T-helper 9 cell (primary cell): ENCODE data around the gene CPB2.

Experiments used
- DNase-seq: peaks from one replicate; pipeline ENCODE4 v3.0.0-alpha.2; 2020
- total RNA-seq, 2 donors: gene quantifications; one replicate each; lab custom pipeline; 2026; lab: John Stamatoyannopoulos, UW

The CPB2 gene
- total RNA-seq, result 0 reads per million in 2 donors

DNA sequence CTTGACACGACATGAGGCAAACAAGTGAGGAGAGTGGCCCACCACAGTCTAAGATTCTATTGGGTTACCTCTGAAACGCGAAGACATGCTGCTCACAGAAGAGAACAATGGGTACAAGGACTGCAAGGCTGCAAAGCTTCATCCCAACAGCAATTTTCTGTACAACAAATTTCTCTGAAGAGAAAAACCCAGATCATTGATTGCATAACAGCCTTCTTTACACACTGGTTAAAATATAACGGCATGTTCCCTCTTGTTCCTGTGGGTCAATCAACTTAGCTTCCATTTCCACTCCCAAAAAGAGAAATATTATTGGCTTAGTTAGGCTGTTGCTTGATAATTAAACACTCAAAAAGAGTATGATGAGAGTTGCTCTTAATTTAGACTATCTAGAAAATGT, at the start of gene CPB2:
TSS of gene CPB2 (minus strand) at position 166 of the 400 bp plus-strand sequence. CDS start at position 142, 24 bp downstream.
- no peak for DNase-seq

DNA sequence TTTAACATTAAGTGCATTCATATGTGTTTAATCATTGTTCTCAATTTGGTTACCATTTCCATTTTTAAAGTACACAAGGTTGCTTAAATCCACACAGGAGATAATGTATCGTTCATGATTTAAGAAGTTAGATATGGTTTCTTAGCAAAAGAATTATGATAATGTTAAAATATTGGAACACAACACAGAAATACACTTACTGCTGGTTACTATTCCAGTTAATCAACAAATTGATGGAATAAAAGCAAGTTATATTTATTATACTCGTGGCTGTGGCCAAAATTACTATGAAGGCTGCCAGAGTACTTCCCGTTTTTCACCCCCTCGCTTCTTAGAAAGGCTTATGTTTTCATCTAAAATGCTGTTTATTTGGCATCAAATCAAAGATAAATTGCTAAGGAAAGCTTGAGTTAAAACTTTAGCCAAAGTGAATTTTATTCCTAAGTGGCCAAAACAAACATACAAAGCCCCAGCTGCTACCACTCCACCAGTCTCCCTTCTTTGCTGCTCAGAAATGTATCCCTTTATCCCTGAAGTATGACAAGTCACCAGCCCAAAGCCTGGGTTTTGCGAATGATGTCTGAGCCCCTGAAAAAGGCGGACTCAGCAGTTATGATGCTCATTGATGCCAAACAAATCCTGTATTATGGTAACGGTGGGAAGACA, 49.4 kb upstream of the CPB2 start:
- DNase-seq, result no peak

GRCh38 chr13:46152627-46153328, 47.9 kb upstream of the CPB2 start:
- no peak for DNase-seq

DNA sequence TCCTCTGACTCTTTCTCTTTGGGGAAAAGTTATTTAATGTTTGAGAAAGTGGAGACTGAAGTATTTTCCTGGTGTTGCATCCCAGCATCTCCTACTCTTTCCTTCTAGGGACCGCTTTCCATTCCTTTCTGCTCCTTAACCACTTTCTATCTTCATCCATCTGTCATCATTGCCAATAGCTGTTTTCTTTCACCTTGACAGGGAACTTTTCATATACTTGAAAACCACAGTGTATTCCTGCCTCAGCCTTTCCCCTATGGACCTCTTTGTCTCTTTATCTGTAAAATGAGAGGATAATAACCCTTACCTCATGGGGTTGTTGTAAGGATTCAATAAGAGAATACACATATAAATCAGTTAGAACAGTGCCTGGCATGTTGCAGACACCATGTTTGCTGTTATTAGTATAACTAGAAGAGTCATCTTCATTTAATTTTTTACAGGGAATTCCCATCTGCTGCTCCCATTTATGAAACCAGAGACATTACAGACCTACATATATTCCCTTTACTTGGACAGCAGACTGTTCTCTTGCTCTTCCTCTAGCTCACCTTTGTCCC, 45.4 kb upstream of the CPB2 start:
- DNase-seq, result no peak

DNA sequence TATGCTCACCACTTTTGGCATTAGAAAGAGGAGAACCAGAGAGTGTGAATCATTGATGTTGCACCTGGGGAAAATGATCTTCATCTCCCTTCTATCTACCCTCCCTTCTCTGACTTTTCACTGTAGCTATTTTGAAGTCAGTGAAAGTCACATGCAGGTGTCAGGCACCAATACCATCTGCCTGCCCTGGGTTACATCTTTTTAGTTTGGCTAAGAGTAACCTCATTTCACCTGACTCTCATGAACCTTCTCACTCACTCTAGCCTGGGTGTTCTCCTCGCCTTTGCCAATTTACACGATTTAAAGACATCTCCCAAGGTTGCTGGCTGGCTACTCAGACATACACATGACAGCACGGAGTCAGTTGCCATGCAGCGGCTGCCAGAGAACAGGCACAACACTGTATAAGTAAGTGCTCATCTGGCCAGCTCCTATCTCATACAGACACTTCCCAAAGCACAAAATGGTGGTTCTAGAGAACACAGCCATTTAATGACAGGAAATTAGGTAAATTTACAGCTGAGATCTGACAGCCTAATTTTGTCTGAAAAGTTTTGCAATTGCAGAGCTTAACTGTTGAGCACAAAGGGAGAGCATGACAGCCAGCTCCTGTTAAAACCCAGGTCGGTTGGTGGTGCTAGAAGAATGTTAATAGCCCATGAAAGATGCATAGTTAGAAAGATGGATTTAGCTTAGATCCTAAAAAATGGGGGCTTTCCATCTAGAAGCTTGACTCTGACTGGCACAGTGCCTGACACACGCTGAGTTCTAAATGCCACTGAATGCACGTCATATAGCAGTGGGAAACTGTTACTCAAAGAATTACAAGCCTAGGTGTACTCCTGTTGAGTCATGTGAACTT, 44.7 kb upstream of the CPB2 start:
- DNase-seq, result no peak

- no peak for DNase-seq
These were observed 42.1 kb upstream of the CPB2 start for GRCh38 chr13:46146898-46147297.

DNA sequence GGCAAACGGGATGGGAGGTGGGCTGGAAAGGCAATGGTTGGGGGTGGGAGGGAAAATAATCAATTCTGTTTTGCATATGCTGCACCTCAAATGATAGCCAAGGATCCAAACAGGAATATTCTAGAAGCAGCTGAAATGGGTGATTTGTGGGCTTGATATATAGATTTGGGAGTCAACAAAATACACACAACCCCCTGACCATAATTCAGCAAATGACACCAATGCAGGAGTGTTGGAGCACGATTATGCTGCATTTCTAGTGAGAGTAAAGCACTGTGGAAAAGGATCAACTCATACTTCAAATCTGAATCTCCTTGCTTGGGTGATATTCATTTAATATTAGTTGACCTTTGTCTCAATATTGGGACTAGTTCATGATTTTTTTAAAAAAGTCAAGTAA, 41.1 kb upstream of the CPB2 start:
- no peak for DNase-seq

DNA sequence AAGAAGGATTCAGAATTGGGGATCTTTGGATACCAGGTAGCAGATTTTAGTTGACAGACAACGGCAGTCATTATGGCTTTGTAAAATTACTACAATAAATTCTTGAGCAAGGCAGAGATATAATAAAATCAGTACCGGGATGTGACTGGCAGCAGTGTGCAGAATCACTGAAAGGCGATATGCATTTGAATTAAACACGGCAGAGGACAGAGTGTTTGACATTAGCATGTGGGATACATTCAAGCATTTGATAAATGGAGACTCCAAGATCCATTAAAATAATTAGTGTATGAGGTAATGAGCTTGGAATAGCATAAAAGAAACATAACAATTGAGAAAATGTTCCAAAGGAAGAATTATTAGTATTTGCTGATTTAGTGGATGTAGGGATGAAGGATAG, 40.3 kb upstream of the CPB2 start:
- no peak for DNase-seq

GRCh38 chr13:46143184-46143701, 38.4 kb upstream of the CPB2 start:
- no peak for DNase-seq

DNA sequence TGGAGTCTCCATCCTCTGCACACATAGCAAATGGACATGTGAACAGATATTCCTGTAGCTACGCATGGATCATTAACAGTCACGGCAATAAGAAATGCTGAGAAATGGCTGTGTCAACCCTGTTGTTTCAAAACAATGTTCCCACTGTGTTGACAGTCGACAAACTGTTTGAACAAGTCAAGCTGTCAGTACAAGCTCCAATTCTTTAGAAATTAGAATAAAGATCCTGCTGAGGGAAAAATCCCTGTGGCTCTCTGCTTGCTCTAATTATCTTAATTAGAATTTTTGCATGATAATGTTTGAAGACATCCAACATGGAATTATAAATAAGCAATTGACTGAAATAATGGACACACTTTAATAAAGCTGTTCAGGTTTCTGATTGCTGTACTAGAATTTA, 37.9 kb upstream of the CPB2 start:
- no peak for DNase-seq

GRCh38 chr13:46140044-46140443, 35.2 kb upstream of the CPB2 start:
- no peak for DNase-seq

GRCh38 chr13:46137627-46138317, 32.9 kb upstream of the CPB2 start:
- DNase-seq, result no peak

- no peak for DNase-seq
These were observed 31.9 kb upstream of the CPB2 start for GRCh38 chr13:46136688-46137087.

DNA sequence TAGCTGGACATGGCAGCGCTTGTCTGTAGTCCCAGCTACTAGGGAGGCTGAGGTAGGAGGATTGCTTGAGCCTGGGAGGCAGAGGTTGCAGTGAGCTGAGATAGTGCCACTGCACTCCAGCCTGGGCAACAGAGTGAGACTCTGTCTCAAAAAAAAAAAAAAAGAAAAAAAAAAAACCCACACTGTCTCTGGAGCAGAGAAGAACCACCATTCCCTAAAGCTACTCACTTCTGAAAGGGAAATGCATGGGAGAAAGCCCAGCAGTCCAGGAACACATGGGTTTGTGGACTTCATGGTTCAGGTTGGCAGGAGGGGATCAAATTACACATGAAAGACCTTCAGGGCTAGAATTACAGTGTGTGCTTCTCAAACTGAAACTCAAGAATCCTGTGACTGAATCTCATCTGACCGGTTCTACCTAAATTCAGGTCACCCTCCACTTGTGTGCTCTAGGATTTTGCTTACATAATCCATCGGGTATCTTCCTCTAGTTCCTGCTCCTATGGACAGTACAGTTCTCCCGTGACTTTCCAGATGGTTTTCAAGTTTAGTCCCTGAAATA, 30.2 kb upstream of the CPB2 start:
- DNase-seq, result no peak

DNA sequence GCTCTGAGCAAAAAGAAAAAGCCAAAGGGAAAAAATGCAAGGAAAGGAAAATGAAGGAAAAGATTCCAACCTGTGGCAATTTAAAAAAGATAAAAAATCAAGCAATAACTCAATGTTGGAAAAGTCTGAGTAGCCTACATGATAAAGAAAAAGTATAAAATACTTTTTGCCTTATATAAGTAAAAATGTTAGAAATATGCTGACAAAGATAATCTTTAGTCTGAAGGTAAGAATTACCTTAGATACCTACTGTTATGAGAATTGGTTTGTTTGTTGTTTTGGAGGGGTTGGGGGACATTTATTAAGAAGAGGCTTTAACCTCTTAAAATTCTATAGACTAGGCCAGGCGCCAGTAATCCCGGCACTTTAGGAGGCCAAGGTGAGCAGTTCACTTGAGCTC, 29.7 kb upstream of the CPB2 start:
- no peak for DNase-seq

GRCh38 chr13:46132109-46132508, 27.3 kb upstream of the CPB2 start:
- no peak for DNase-seq

GRCh38 chr13:46131705-46132104, 26.9 kb upstream of the CPB2 start:
- DNase-seq, result no peak

DNA sequence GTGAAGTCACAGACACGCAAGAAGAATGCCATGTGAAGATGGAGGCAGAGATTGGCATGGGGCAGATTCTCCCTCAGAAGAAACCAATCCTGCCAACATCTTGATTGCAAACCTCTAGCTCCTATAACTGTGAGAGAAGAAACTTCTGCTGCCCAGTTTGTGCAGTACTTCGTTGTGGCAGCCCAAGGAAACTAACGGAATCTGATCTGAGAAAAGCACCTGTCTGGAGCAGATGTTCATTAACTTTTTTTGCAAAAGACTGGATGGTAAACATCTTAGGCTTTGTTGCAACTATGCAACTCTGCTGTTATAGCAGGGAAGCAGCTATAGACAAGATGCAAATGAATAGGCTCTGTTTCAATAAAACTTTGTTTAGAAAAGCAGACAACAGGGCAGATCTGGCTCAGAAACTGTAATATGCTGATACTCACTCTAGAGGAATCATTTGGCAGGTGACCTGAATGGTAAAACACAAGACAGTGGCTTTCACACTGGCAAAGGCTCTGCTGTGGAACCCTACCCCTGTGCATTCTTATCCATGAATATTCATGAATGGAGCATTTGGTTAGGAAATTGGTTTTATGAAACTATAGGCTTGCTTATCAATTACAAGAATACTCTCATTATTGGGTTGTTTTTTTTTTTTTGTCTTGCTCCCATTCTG, 25.3 kb upstream of the CPB2 start:
- DNase-seq, result no peak

DNA sequence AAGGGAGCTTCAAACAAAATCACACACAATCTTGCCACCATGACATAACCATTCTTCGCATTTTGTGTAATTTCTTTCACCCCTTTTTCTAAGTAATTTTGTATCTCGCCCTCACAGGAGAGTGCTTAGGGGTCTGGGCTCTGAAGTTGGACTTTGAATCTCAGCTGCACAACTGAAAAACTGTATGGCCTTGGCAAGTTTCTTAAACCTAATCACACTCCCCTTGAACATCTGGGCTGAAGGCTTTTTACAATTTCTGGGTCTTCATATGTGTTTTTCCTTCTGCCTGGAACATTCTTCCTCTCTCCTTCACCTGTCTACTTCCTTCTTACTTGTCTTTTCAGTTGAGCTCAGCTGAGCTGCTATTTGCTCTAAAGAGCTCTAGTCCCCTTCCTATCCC, 24.3 kb upstream of the CPB2 start:
- DNase-seq, result no peak

GRCh38 chr13:46127358-46128023, 22.7 kb upstream of the CPB2 start:
- no peak for DNase-seq
